Neuronal stem cell (in vitro differentiated cells): Measurements from ENCODE around the gene GAMT.
A peak's percentile ranks its signal among the peaks of the same experiment; 100 is the strongest.

Source experiments
- DNase-seq: peaks from one replicate; pipeline ENCODE4 v3.0.0-alpha.2; 2013; ENCODE audit warnings: low spot score
- H2AFZ ChIP-seq: one replicate; pipeline ENCODE4 v1.6.1; 2013; ENCODE audit warnings: mild to moderate bottlenecking, low read length, inconsistent platforms
- H2AK5ac ChIP-seq: 2 replicates; pipeline ENCODE4 v1.6.1; 2013; ENCODE audit warnings: low read depth, mild to moderate bottlenecking, inconsistent platforms, low read length, moderate library complexity, mixed read lengths
- H2BK120ac ChIP-seq: 2 replicates; pipeline ENCODE4 v1.6.1; 2013; ENCODE audit warnings: low read depth, mild to moderate bottlenecking, inconsistent platforms, low read length, moderate library complexity, mixed read lengths
- H2BK12ac ChIP-seq: one replicate; pipeline ENCODE4 v1.6.1; 2013; ENCODE audit warnings: low read length, inconsistent platforms
- H2BK15ac ChIP-seq: 2 replicates; pipeline ENCODE4 v1.6.1; 2013; ENCODE audit warnings: mild to moderate bottlenecking, low read length, inconsistent platforms, mixed read lengths
- H2BK5ac ChIP-seq: one replicate; pipeline ENCODE4 v1.6.1; 2013; ENCODE audit warnings: inconsistent platforms, mild to moderate bottlenecking, low read length, moderate library complexity
- H3K14ac ChIP-seq: one replicate; pipeline ENCODE4 v1.6.1; 2013; ENCODE audit warnings: low read length, inconsistent platforms
- H3K18ac ChIP-seq: 2 replicates; pipeline ENCODE4 v1.6.1; 2013; ENCODE audit warnings: low read length, inconsistent platforms
- H3K23ac ChIP-seq: 2 replicates; pipeline ENCODE4 v1.6.1; 2013; ENCODE audit warnings: low read depth, mild to moderate bottlenecking, mixed read lengths, low read length, inconsistent platforms; ENCODE audit not compliant: poor library complexity
- H3K27ac ChIP-seq: replicated peaks from 3 replicates; pipeline ENCODE4 v1.5.1; 2013; ENCODE audit warnings: low read length, inconsistent platforms
- H3K27me3 ChIP-seq, 3 experiments: 2 replicates each; pipeline ENCODE4 v1.6.1; 2013; ENCODE audit warnings: low read length in 3 of 3, mild to moderate bottlenecking in 2 of 3, inconsistent platforms in 1 of 3, low read depth in 1 of 3, mixed read lengths in 1 of 3, moderate library complexity in 1 of 3; ENCODE audit not compliant: control insufficient read depth in 3 of 3, insufficient read depth in 3 of 3
- H3K36me3 ChIP-seq, 2 donors: replicated peaks in 1 of 2; 2 replicates each; pipeline ENCODE4 v1.6.1; 2013; ENCODE audit warnings: low read length in 2 of 2; ENCODE audit not compliant: control insufficient read depth in 2 of 2, insufficient read depth in 2 of 2
- H3K4ac ChIP-seq: 2 replicates; pipeline ENCODE4 v1.6.1; 2013; ENCODE audit warnings: inconsistent platforms, mild to moderate bottlenecking, low read length, moderate library complexity
- H3K4me1 ChIP-seq, 2 donors: 1 replicate in 1 of 2; 2 replicates in 1 of 2; pipeline ENCODE4 v1.6.1; 2013; ENCODE audit warnings: low read length in 2 of 2, low read depth in 1 of 2; ENCODE audit not compliant: control insufficient read depth in 2 of 2, insufficient read depth in 1 of 2
- H3K4me2 ChIP-seq: one replicate; pipeline ENCODE4 v1.6.1; 2013; ENCODE audit warnings: mild to moderate bottlenecking, low read length, inconsistent platforms; ENCODE audit not compliant: insufficient read depth, poor library complexity, severe bottlenecking
- H3K4me3 ChIP-seq, 2 donors: 2 replicates each; pipeline ENCODE4 v1.5.1; 2013; ENCODE audit warnings: low read length in 2 of 2, mild to moderate bottlenecking in 2 of 2, inconsistent platforms in 1 of 2, moderate library complexity in 1 of 2
- H3K79me1 ChIP-seq: one replicate; pipeline ENCODE4 v1.6.1; 2013; ENCODE audit warnings: low read depth, mild to moderate bottlenecking, inconsistent platforms, low read length, moderate library complexity
- H3K9ac ChIP-seq: one replicate; pipeline ENCODE4 v1.6.1; 2013; ENCODE audit warnings: mild to moderate bottlenecking, low read depth, low read length, inconsistent platforms; ENCODE audit not compliant: poor library complexity
- H3K9me3 ChIP-seq, 2 donors: replicated peaks in 1 of 2; 2 replicates each; pipeline versions ENCODE3 to v1.6.1; 2013; ENCODE audit warnings: low read length in 2 of 2, mild to moderate bottlenecking in 2 of 2, inconsistent platforms in 1 of 2, low read depth in 1 of 2, mixed read lengths in 1 of 2, moderate library complexity in 1 of 2; ENCODE audit not compliant: control insufficient read depth in 2 of 2, insufficient read depth in 1 of 2
- H4K8ac ChIP-seq: one replicate; pipeline ENCODE4 v1.6.1; 2013; ENCODE audit warnings: low read depth, mild to moderate bottlenecking, inconsistent platforms, low read length, moderate library complexity
- H4K91ac ChIP-seq: one replicate; pipeline ENCODE4 v1.6.1; 2013; ENCODE audit warnings: low read length, low read depth, mild to moderate bottlenecking, inconsistent platforms; ENCODE audit not compliant: poor library complexity
- WGBS, 2 donors: extraction: QIAGEN DNeasy Blood & Tissue Kit; methylation state at CpG; one replicate each; pipeline ENCODE4 v1.1.7; 2013; ENCODE audit warnings: missing lambda C conversion rate in 2 of 2, mixed read lengths in 1 of 2; ENCODE audit not compliant: insufficient read length in 2 of 2, insufficient replicate concordance in 1 of 2; ENCODE audit errors: extremely low coverage in 2 of 2; 5-methylcytosine and 5-hydroxymethylcytosine counted together

GAMT gene

DNA sequence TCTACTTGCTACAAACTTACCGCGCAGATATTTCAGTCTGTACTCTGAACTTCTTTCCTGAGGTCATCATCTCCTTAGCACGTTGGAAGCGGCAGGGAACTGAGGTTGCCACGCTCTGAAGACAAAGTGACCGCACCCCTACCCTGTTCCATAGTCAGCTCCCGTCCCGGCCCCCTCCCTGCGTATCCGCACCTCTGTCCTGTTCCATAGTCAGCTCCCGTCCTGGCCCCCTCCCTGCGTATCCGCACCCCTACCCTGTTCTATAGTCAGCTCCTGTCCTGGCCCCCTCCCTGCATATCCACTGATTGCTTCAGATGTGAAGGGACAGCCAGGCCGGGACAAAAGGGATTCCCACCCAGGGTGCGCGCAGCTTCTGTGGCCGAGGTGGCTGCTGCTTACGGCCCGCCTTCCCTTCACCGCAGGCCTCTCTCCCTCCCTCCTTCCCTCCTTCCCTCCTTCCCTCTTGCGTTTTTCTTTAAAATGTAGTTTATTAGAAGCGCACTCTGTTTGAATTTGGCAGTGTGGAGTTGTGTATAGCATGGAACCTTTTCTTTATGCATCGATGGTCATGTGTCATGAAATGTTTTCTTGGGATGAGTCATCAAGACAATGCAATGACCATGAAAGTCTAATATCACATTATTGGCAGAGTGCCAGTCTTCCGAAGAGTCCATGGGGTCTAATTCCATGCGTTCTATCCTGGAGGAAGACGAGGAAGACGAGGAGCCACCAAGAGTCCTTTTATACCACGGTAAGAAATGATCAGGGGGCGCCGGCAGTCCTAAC is 39.5 kb downstream of the GAMT start:
- Histone ChIP-seq H3K4me2 (peak overlapping the region; percentile 12), H4K91ac (no peak overlapping the region), H2BK5ac (peak overlapping the region; percentile 58), H3K23ac (no peak overlapping the region), H3K36me3 (peaks cover 44 to 97% of the 10 kb centered on the region in 2 donors), H3K9me3 (no peaks in the 10 kb centered on the region), H2BK120ac (peak overlapping the region; percentile 30), H3K27me3 (no peaks in the 10 kb centered on the region), H2AFZ (no peak overlapping the region), H3K79me1 (peaks cover 8% of the 10 kb centered on the region), H2BK12ac (no peak overlapping the region), H3K4me3 (no peak overlapping the region), H3K18ac (peak overlapping the region; percentile 33), H3K4ac (no peak overlapping the region), H3K14ac (no peak overlapping the region), H3K4me1 (peaks cover 6 to 30% of the 10 kb centered on the region in 2 donors), H3K27ac (peak overlapping the region; percentile 93), H2BK15ac (peak overlapping the region; percentile 49), H3K9ac (no peak overlapping the region), H2AK5ac (peak overlapping the region; percentile 50), H4K8ac (no peak overlapping the region)
- DNase-seq: no peak
- WGBS, 2 donors: no CpG with 5 or more reads among the region's 30 CpGs

DNA sequence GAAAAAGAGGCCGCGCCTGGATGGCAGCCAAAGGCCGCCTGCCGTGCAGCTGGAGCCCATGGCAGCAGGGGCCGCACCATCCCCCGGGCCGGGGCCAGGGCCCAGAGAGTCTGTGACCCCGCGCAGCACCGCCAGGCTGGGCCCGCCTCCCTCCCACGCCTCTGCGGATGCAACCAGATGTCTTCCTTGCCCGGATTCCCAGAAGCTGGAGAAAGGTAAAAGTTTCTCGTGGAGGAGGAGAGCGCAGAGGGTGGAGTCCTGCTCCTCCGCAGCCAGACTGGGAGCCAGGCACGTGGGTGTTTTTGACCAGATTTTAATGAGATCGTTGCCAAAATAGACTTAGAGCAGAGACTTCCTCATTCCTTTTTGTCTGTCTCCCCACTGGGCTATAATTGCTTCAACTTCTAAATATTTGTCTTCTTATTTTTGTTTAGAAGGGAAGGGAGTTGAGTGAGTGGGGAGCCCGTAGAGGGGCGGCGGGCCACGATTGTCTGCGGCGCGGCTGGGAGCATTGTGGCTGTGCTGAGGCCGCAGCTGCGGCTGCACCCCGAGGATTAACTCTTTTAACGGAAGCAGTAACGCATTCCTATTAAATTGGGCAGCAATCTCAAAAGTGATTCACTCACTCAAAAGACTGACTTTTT is 40.4 kb downstream of the GAMT start:
- Histone ChIP-seq H3K27me3 (no peaks in the 10 kb centered on the region), H2BK15ac (peak overlapping the region; percentile 12), H2AFZ (no peak overlapping the region), H3K18ac (peak overlapping the region; percentile 89), H3K27ac (peak overlapping the region; percentile 93), H3K9ac (peak overlapping the region; percentile 89), H3K4ac (peak overlapping the region; percentile 25), H3K36me3 (peaks cover 39 to 96% of the 10 kb centered on the region in 2 donors), H3K4me2 (peak overlapping the region; percentile 39), H2BK12ac (peak overlapping the region; percentile 91), H3K79me1 (peaks cover 8% of the 10 kb centered on the region), H2AK5ac (peak overlapping the region; percentile 61), H3K23ac (no peak overlapping the region), H4K8ac (no peak overlapping the region), H3K4me1 (peaks cover 13 to 35% of the 10 kb centered on the region in 2 donors), H2BK5ac (peak overlapping the region; percentile 39), H2BK120ac (no peak overlapping the region), H4K91ac (peak overlapping the region; percentile 53), H3K4me3 (no peak overlapping the region), H3K9me3 (no peaks in the 10 kb centered on the region), H3K14ac (no peak overlapping the region)
- DNase-seq: no peak
- WGBS, 2 donors: no CpG with 5 or more reads among the region's 31 CpGs

GRCh38 chr19:1360126-1360817 is 41.1 kb downstream of the GAMT start:
- Histone ChIP-seq H2AFZ (no peak overlapping the region), H3K36me3 (peaks cover 33 to 89% of the 10 kb centered on the region in 2 donors), H3K4me3 (no peak overlapping the region), H2BK5ac (peak overlapping the region; percentile 39), H3K18ac (peak overlapping the region; percentile 89), H3K4me2 (peak overlapping the region; percentile 39), H3K27me3 (no peaks in the 10 kb centered on the region), H4K8ac (no peak overlapping the region), H3K14ac (peak overlapping the region; percentile 23), H3K4ac (peak overlapping the region; percentile 25), H2BK120ac (no peak overlapping the region), H2BK12ac (peak overlapping the region; percentile 91), H3K9ac (peak overlapping the region; percentile 89), H2BK15ac (peak overlapping the region; percentile 12), H3K79me1 (peaks cover 8% of the 10 kb centered on the region), H2AK5ac (peak overlapping the region; percentile 61), H3K27ac (peak overlapping the region; percentile 93), H3K9me3 (no peaks in the 10 kb centered on the region), H3K23ac (peak overlapping the region; percentile 9), H4K91ac (peak overlapping the region; percentile 53), H3K4me1 (peaks cover 16 to 31% of the 10 kb centered on the region in 2 donors)
- no peak for DNase-seq
- no CpG with 5 or more reads among the region's 30 CpGs for WGBS, 2 donors
